ENCODE results near the gene KIRREL1. TPM values are rescaled to one million over a fixed set of nuclear protein-coding genes. Genes with fewer than 3 reads are reported as not detected.
A peak's percentile ranks its signal among the peaks of the same experiment; 100 is the strongest.

KIRREL1 gene
- polyA plus RNA-seq, 1 donor from 2014 or later = 12.9 TPM

GRCh38 chr1:158087320-158087927, 94.0 kb downstream of the KIRREL1 start:
- Histone ChIP-seq H3K79me2 (replicated peaks; ENCODE audit: insufficient read depth, low read length) (no peaks in the 10 kb centered on the region), H3K27ac (ENCODE audit: low read length) (no peak overlapping the region), H4K20me1 (ENCODE audit: insufficient read depth) (no peaks in the 10 kb centered on the region), H2AFZ (ENCODE audit: low read depth, low read length) (no peak overlapping the region), H3F3A (ENCODE audit: insufficient read depth, low read length, poor library complexity, severe bottlenecking) (no peaks in the 10 kb centered on the region), H3K4me2 (ENCODE audit: low read length) (no peak overlapping the region), H3K4me3 (ENCODE audit: low read length) (no peak overlapping the region), H3K9ac (ENCODE audit: low read length) (no peak overlapping the region), H3K27me3 (ENCODE audit: insufficient read depth, low read depth, low read length) (no peaks in the 10 kb centered on the region), H3K9me3 (ENCODE audit: low read length) (no peaks in the 10 kb centered on the region), H3K9me2 (ENCODE audit: insufficient read depth, low read length) (no peaks in the 10 kb centered on the region), H3K36me3 (ENCODE audit: insufficient read depth, low read length) (no peaks in the 10 kb centered on the region)
- TF ChIP-seq POLR2AphosphoS5 (IDR thresholded peaks at IDR 0.05) (no peak), RAD21 (conservative IDR thresholded peaks at IDR 0.05) (peak; percentile 73), CTCF (IDR thresholded peaks at IDR 0.05; ENCODE audit: poor library complexity, severe bottlenecking) (peak; percentile 71), MXI1 (conservative IDR thresholded peaks at IDR 0.05; ENCODE audit: poor library complexity, severe bottlenecking) (no peak), SMC3 (conservative IDR thresholded peaks at IDR 0.05; ENCODE audit: poor library complexity) (peak; percentile 75), REST (IDR thresholded peaks at IDR 0.05; ENCODE audit: borderline replicate concordance) (no peak), EZH2 (IDR thresholded peaks at IDR 0.05; ENCODE audit: borderline replicate concordance, insufficient read depth, low read length, poor library complexity, severe bottlenecking) (no peak), TAF1 (IDR thresholded peaks at IDR 0.05; ENCODE audit: low read depth) (no peak), EP300 (conservative IDR thresholded peaks at IDR 0.05; ENCODE audit: poor library complexity, severe bottlenecking) (no peak)

GRCh38 chr1:158089476-158089875, 96.0 kb downstream of the KIRREL1 start:
- Histone ChIP-seq H3K4me2 (ENCODE audit: low read length) (no peak overlapping the region), H3F3A (ENCODE audit: insufficient read depth, low read length, poor library complexity, severe bottlenecking) (no peaks in the 10 kb centered on the region), H3K79me2 (replicated peaks; ENCODE audit: insufficient read depth, low read length) (no peaks in the 10 kb centered on the region), H3K4me3 (ENCODE audit: low read length) (no peak overlapping the region), H3K36me3 (ENCODE audit: insufficient read depth, low read length) (no peaks in the 10 kb centered on the region), H3K27ac (ENCODE audit: low read length) (no peak overlapping the region), H3K27me3 (ENCODE audit: insufficient read depth, low read depth, low read length) (no peaks in the 10 kb centered on the region), H4K20me1 (ENCODE audit: insufficient read depth) (no peaks in the 10 kb centered on the region), H3K9ac (ENCODE audit: low read length) (no peak overlapping the region), H3K9me3 (ENCODE audit: low read length) (no peaks in the 10 kb centered on the region), H3K9me2 (ENCODE audit: insufficient read depth, low read length) (no peaks in the 10 kb centered on the region), H2AFZ (ENCODE audit: low read depth, low read length) (no peak overlapping the region)
- no peak for TF ChIP-seq EZH2 (IDR thresholded peaks at IDR 0.05; ENCODE audit: borderline replicate concordance, insufficient read depth, low read length, poor library complexity, severe bottlenecking)

Data from neural cell (in vitro differentiated cells).